HepG2 (cell line): ENCODE measurements around the gene NANOS1. TPM values are rescaled to one million over a fixed set of nuclear protein-coding genes. Genes with fewer than 3 reads are reported as not detected.
A peak's percentile ranks its signal among the peaks of the same experiment; 100 is the strongest.

ENCODE experiments used
- ATF5 ChIP-seq: sonication (generic); formaldehyde crosslinking; IDR thresholded peaks from 2 replicates; pipeline ENCODE4 v1.4.0; 2020; ENCODE audit warnings: mild to moderate bottlenecking, low read depth, missing genetic modification reagents
- ATM ChIP-seq: fragments of 450-650 bp; IDR thresholded peaks from 2 replicates; pipeline ENCODE4 v1.7.1; 2017; ENCODE audit warnings: mild to moderate bottlenecking, borderline replicate concordance
- GABPA ChIP-seq, 2 experiments: IDR thresholded peaks; 2 replicates each; pipeline ENCODE4 v1.6.1; 2011 to 2016; ENCODE audit warnings: low read depth in 2 of 2, low read length in 1 of 2, missing biosample characterization in 1 of 2, missing genetic modification characterization in 1 of 2
- GATA4 ChIP-seq: sonication (generic); IDR thresholded peaks from 2 replicates; pipeline ENCODE4 v1.6.1; 2016; ENCODE audit warnings: antibody characterized with exemption, low read depth, borderline replicate concordance
- MAFF ChIP-seq: IDR thresholded peaks from 2 replicates; pipeline ENCODE4 v1.6.1; 2011; ENCODE audit warnings: low read depth, low read length, improper control_type of control experiment
- POLR2A ChIP-seq, 2 experiments: IDR thresholded peaks; 2 replicates each; pipeline ENCODE4 v1.6.1; 2011; ENCODE audit warnings: low read depth in 2 of 2, low read length in 2 of 2, mild to moderate bottlenecking in 1 of 2, moderate library complexity in 1 of 2; ENCODE audit not compliant: insufficient read depth in 1 of 2
- RFX5 ChIP-seq: IDR thresholded peaks from 2 replicates; pipeline ENCODE4 v1.6.1; 2011; ENCODE audit warnings: low read depth, low read length, improper control_type of control experiment
- TCF7L2 ChIP-seq: IDR thresholded peaks from 2 replicates; pipeline ENCODE4 v1.6.1; 2011; ENCODE audit warnings: mild to moderate bottlenecking, low read depth, low read length, moderate library complexity
- TEF ChIP-seq: sonication (generic); formaldehyde crosslinking; IDR thresholded peaks from 2 replicates; pipeline ENCODE4 v1.5.0; 2020; ENCODE audit warnings: missing genetic modification reagents
- ZKSCAN1 ChIP-seq: fragments of 150-350 bp; IDR thresholded peaks from 2 replicates; pipeline ENCODE4 v1.6.1; 2014; ENCODE audit warnings: low read length
- ZMAT3 ChIP-seq: sonication (generic); formaldehyde crosslinking; conservative IDR thresholded peaks from 2 replicates; pipeline ENCODE4 v1.7.0; 2021; ENCODE audit warnings: missing genetic modification reagents
- ZNF280B ChIP-seq: sonication (generic); formaldehyde crosslinking; IDR thresholded peaks from 2 replicates; pipeline ENCODE4 v1.5.0; 2020; ENCODE audit warnings: missing genetic modification reagents, mild to moderate bottlenecking, borderline replicate concordance
- ZNF350 ChIP-seq: sonication (generic); formaldehyde crosslinking; IDR thresholded peaks from 2 replicates; pipeline ENCODE4 v1.4.0; 2020; ENCODE audit warnings: mild to moderate bottlenecking, low read depth, missing genetic modification reagents, borderline replicate concordance
- ZNF430 ChIP-seq: sonication (generic); formaldehyde crosslinking; IDR thresholded peaks from 2 replicates; pipeline ENCODE4 v1.9.0; 2021; ENCODE audit warnings: mild to moderate bottlenecking, missing genetic modification reagents
- ZNF512B ChIP-seq: sonication (generic); formaldehyde crosslinking; IDR thresholded peaks from 2 replicates; pipeline ENCODE4 v1.5.1; 2020; ENCODE audit warnings: missing genetic modification reagents, mild to moderate bottlenecking, borderline replicate concordance
- ZNF567 ChIP-seq: sonication (generic); formaldehyde crosslinking; IDR thresholded peaks from 2 replicates; pipeline ENCODE4 v1.8.1; 2023; ENCODE audit warnings: mild to moderate bottlenecking, missing genetic modification reagents, borderline replicate concordance
- ZNF780A ChIP-seq: sonication (generic); formaldehyde crosslinking; IDR thresholded peaks from 2 replicates; pipeline ENCODE4 v1.8.0; 2022; ENCODE audit warnings: mild to moderate bottlenecking, missing genetic modification reagents, moderate library complexity
- ZXDC ChIP-seq: sonication (generic); formaldehyde crosslinking; IDR thresholded peaks from 2 replicates; pipeline ENCODE4 v1.5.0; 2020; ENCODE audit warnings: mild to moderate bottlenecking, missing genetic modification reagents
- polyA plus RNA-seq, 8 experiments: library from polyadenylated mRNA; depleted of rRNA in 3 of 8; stranded (reverse) in 7 of 8; unstranded in 1 of 8; fragments of >200 nt; fragmentation: Illumina TruSeq in 4 of 8; extraction: Trizol in 4 of 8; gene quantifications; 2 replicates each; pipeline versions ENCODE4 v1.2.1 to v1.2.3, GENCODE V29; 2011 to 2016; ENCODE audit warnings: low read depth in 4 of 8, missing spikeins in 1 of 8, mixed read lengths in 1 of 8; ENCODE audit not compliant: insufficient read depth in 1 of 8
- total RNA-seq, 5 experiments: library from RNA; depleted of rRNA; stranded (reverse); fragments of >200 nt; fragmentation: Illumina TruSeq; extraction: Trizol; gene quantifications; 2 replicates each; pipeline ENCODE4 v1.2.3, GENCODE V29; 2016; ENCODE audit warnings: low read depth in 1 of 5
- TF ChIP-seq, protein P1 (sequence below): sonication (generic); formaldehyde crosslinking; IDR thresholded peaks from 2 replicates; pipeline ENCODE4 v1.8.1; 2023; ENCODE audit warnings: missing genetic modification reagents, inconsistent platforms, borderline replicate concordance

NANOS1 gene
- total and polyA plus RNA-seq, 2 of the 13 experiments (the other 11 are each of a cell fraction or from before 2014, with no cell fraction given), result 1.7 to 2.2 TPM

- TF ChIP-seq, protein P1, sequence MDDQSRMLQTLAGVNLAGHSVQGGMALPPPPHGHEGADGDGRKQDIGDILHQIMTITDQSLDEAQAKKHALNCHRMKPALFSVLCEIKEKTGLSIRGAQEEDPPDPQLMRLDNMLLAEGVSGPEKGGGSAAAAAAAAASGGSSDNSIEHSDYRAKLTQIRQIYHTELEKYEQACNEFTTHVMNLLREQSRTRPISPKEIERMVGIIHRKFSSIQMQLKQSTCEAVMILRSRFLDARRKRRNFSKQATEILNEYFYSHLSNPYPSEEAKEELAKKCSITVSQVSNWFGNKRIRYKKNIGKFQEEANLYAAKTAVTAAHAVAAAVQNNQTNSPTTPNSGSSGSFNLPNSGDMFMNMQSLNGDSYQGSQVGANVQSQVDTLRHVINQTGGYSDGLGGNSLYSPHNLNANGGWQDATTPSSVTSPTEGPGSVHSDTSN (CRISPR knock-in tag), result no peak
- no peak for TF ChIP-seq GATA4
- TF ChIP-seq ZNF350 (CRISPR knock-in tag), result no peak
- TF ChIP-seq POLR2A (IDR thresholded peaks at IDR 0.05; ENCODE audit: insufficient read depth in 1 of 2, low read depth in 2 of 2, low read length in 2 of 2), result no peak
- no peak for TF ChIP-seq RFX5
- TF ChIP-seq ZNF567, result no peak
- no peak for TF ChIP-seq ATM
- TF ChIP-seq ZNF280B (CRISPR knock-in tag), result 0 out of 2 replicates have a peak, but pooled peaks have one; percentile 24
- no peak for TF ChIP-seq ZMAT3 (CRISPR knock-in tag)
- 0 out of 2 replicates have a peak, but pooled peaks have one; percentile 39 for TF ChIP-seq ZNF780A (CRISPR knock-in tag)
- no peak for TF ChIP-seq TEF
- no peak for TF ChIP-seq GABPA (IDR thresholded peaks at IDR 0.05; ENCODE audit: low read depth, low read length)
- no peak for TF ChIP-seq GABPA (CRISPR knock-in tag; IDR thresholded peaks at IDR 0.05; ENCODE audit: low read depth)
- no peak for TF ChIP-seq TCF7L2
- no peak for TF ChIP-seq ATF5 (CRISPR knock-in tag)
- no peak for TF ChIP-seq ZKSCAN1
- TF ChIP-seq ZNF512B, result no peak
- no peak for TF ChIP-seq ZXDC (CRISPR knock-in tag)
- no peak for TF ChIP-seq MAFF
- no peak for TF ChIP-seq ZNF430 (CRISPR knock-in tag)
Measured at GRCh38 chr10:119030421-119031250, 1.1 kb downstream of the NANOS1 start (continued).
